Prostate gland (tissue), 2 donors: ENCODE data around the gene IL3RA. TPM values are rescaled to one million over a fixed set of nuclear protein-coding genes. Genes with fewer than 3 reads are reported as not detected.

Experiments used
- DNase-seq: peaks from one replicate; pipeline ENCODE4 v3.0.0-alpha.2; 2019; ENCODE audit warnings: low spot score
- H3K27ac ChIP-seq, 2 donors: fragments of 200-600 bp; sonication (generic); 2 replicates each; pipeline ENCODE4 v1.5.1; 2017 to 2019
- H3K27me3 ChIP-seq: fragments of 200-600 bp; sonication (generic); replicated peaks from 2 replicates; pipeline ENCODE4 v1.5.1; 2019; ENCODE audit not compliant: insufficient read depth
- H3K36me3 ChIP-seq, 2 donors: fragments of 200-600 bp; sonication (generic); 1 replicate in 1 of 2; 2 replicates in 1 of 2; pipeline versions ENCODE4 v1.5.1 to v1.8.1; 2017 to 2019
- H3K4me1 ChIP-seq: fragments of 200-600 bp; sonication (generic); replicated peaks from 2 replicates; pipeline ENCODE4 v1.5.1; 2019
- H3K4me3 ChIP-seq, 2 donors: fragments of 200-600 bp; sonication (generic); 2 replicates each; pipeline ENCODE4 v1.5.1; 2017 to 2019
- H3K9me3 ChIP-seq: fragments of 200-600 bp; sonication (generic); 2 replicates; pipeline ENCODE4 v1.5.1; 2017
- CTCF ChIP-seq, 4 experiments: fragments of 200-600 bp in 2 of 4; fragments of 450-650 bp in 2 of 4; sonication (generic) in 2 of 4; IDR thresholded peaks; 1 replicate in 3 of 4; 2 replicates in 1 of 4; pipeline ENCODE4 v1.5.1; 2016 to 2019; ENCODE audit warnings: antibody characterized with exemption in 4 of 4, mild to moderate bottlenecking in 2 of 4, moderate library complexity in 2 of 4
- POLR2A ChIP-seq: fragments of 450-650 bp; IDR thresholded peaks from one replicate; pipeline ENCODE4 v1.6.1; 2016; ENCODE audit warnings: antibody characterized with exemption, mild to moderate bottlenecking
- POLR2AphosphoS5 ChIP-seq: sonication (generic); formaldehyde crosslinking; IDR thresholded peaks from one replicate; pipeline ENCODE4 v1.6.1; 2017; ENCODE audit warnings: antibody characterized with exemption
- WGBS: methylation state at CpG from one replicate; pipeline ENCODE4 v1.1.5; 2018; 5-methylcytosine and 5-hydroxymethylcytosine counted together
- intact Hi-C: fragments of 100-400 bp; cut with DNase I; formaldehyde crosslinking; loops from one replicate; pipeline ENCODE4 v1.14.2; 2022
- total RNA-seq, 2 donors: library from RNA; depleted of rRNA; stranded (reverse); fragments of >200 nt; gene quantifications; one replicate each; pipeline ENCODE4 v1.1.0, GENCODE V29; 2016

The IL3RA gene
- total RNA-seq, 2 donors from 2014 or later: 3.3 to 7.2 TPM

DNA sequence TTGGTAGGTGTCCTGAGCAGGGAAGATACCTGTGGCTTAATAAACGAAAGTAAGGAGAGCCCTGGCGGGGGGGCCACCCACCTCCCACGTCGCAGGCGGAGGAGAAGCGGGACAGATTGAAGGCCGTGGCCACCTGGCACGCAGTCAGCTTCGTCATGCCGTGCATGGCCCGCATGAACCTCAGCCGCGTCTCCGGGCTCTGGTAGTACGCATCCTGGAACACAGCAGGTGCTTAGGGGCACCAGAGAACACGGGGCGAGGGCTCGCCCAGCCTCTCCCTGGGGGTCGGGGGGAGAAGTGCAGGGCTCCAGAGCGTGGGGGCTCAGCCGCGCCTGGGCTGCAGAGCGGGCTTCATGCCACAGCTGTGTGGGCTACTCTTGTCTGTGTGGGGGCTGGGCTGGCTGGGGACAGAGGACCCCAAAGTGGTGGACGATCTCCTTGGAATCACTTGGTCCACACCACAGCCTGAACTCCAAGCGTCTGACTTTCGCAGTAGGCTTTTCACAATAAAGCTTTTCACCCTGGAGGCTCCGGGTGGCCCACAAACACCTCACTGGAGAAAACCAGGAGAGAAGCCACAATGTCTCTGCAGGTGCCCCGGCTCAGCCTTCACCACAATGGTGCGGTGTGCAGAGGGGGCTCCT lies 82.4 kb downstream of the IL3RA start:
- Histone ChIP-seq H3K27ac (no peak overlapping the region), H3K4me3 (no peak overlapping the region), H3K36me3 (peaks cover 0 to 14% of the 10 kb centered on the region in 2 donors), H3K27me3 (no peaks in the 10 kb centered on the region), H3K9me3 (no peaks in the 10 kb centered on the region), H3K4me1 (no peaks in the 10 kb centered on the region)
- WGBS: 90% methylated on average over 29 of the region's 29 CpGs
- TF ChIP-seq CTCF (IDR thresholded peaks at IDR 0.05): no peak
- TF ChIP-seq POLR2A: no peak
- no peak for TF ChIP-seq POLR2AphosphoS5
- DNase-seq: no peak
- intact Hi-C loops: no loop called here

DNA sequence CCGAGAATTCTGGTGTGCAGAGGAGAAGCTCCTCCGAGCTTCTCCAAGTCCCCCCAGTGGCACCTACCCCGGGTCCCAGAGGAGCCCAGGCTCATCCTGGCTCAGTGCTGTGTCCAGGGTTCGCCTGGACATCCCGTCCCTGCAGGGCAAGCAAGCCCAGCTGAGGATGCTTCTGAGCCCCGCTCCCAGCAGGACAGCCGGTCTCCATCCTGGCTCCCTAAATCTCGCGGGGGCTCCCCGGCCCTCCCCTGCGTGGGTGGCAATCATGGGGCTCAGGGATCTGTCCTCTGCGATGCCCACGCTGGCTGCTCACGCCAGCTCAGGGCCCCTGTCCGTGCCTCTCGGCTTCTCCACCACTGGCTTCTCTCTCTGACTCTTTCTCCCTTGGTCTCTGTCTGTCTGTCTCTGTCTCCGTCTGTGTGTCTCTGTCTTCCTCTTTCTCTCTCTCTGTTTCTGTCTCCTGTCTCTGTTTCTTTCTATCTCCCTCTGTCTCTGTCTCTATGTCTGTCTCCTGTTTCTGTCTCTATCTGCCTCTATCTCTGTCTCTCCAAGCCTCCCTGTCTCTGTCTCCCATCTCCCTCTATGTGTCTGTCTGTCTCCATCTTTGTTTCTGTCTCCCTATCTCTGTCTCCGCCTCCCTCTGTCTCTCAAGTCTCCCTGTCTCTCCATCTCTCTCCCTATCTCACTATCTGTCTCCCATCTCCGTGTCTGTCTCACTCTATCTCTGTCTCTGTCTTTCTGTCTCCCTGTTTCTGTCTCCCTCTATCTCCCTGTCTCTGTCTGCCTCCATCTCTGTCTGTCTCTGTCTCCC lies 83.2 kb downstream of the IL3RA start:
- Histone ChIP-seq H3K4me1 (no peaks in the 10 kb centered on the region), H3K4me3 (no peak overlapping the region), H3K27ac (no peak overlapping the region), H3K9me3 (no peaks in the 10 kb centered on the region), H3K27me3 (no peaks in the 10 kb centered on the region), H3K36me3 (peaks cover 0 to 11% of the 10 kb centered on the region in 2 donors)
- 90% methylated on average over 19 of the region's 19 CpGs for WGBS
- no peak for DNase-seq
- intact Hi-C loops: no loop called here
- no peak for TF ChIP-seq CTCF (IDR thresholded peaks at IDR 0.05)
- TF ChIP-seq POLR2AphosphoS5: no peak
- no peak for TF ChIP-seq POLR2A

- H3K27ac ChIP-seq: no peak overlapping the region
- no peak overlapping the region for H3K4me3 ChIP-seq
- intact Hi-C loops: no loop called here
- peaks cover 0 to 11% of the 10 kb centered on the region in 2 donors for H3K36me3 ChIP-seq
- no peaks in the 10 kb centered on the region for H3K4me1 ChIP-seq
- DNase-seq: no peak
- no peak for TF ChIP-seq CTCF (IDR thresholded peaks at IDR 0.05)
- no peak for TF ChIP-seq POLR2AphosphoS5
- TF ChIP-seq POLR2A: no peak
- H3K9me3 ChIP-seq: no peaks in the 10 kb centered on the region
- WGBS: 52% methylated on average over 14 of the region's 14 CpGs
- no peaks in the 10 kb centered on the region for H3K27me3 ChIP-seq
These were observed 83.8 kb downstream of the IL3RA start for GRCh38 chrX:1420371-1420770.

GRCh38 chrX:1421433-1422134 lies 85.0 kb downstream of the IL3RA start:
- H3K27ac ChIP-seq: no peak overlapping the region
- no peak for DNase-seq
- intact Hi-C loops: no loop called here
- no peak overlapping the region for H3K4me3 ChIP-seq
- TF ChIP-seq POLR2AphosphoS5: no peak
- no peak for TF ChIP-seq CTCF (IDR thresholded peaks at IDR 0.05)
- no peak for TF ChIP-seq POLR2A
- H3K4me1 ChIP-seq: no peaks in the 10 kb centered on the region
- H3K36me3 ChIP-seq: peaks cover 0 to 11% of the 10 kb centered on the region in 2 donors
- no peaks in the 10 kb centered on the region for H3K27me3 ChIP-seq
- H3K9me3 ChIP-seq: no peaks in the 10 kb centered on the region
- 97% methylated on average over 19 of the region's 19 CpGs for WGBS
